ENCODE measurements around the gene RIPOR3. TPM values are rescaled to one million over a fixed set of nuclear protein-coding genes. Genes with fewer than 3 reads are reported as not detected.

Gene RIPOR3
- total and polyA plus RNA-seq, 9 of the 15 experiments (the other 6 are each of a cell fraction or from before 2014, with no cell fraction given): 3.3 to 62.7 (median 21.4) TPM

DNA sequence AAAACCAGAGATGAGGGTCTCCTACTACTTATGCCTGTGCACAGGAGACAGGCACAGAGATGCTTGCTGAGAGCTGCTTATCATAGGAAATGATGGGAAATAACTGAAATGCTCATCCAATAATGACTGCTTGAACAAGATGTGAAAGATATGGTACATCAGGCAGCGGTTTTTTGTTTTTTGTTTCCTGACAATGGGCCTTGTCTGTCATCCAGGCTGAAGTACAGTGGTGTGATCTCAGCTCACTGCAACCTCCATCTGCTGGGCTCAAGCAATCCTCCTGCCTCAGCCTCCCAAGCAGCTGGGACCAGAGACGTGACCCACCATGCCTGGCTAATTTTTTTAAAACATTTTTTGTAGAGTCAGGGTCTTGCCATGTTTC lies 1.2 kb upstream of the RIPOR3 start (continued):
- TF ChIP-seq RAD21 (CRISPR knock-in tag; conservative IDR thresholded peaks at IDR 0.05 in 1 of 2, IDR thresholded peaks at IDR 0.05 in 1 of 2) (no peak), ZFP36 (IDR thresholded peaks at IDR 0.05; ENCODE audit: low read depth, low read length, partially characterized antibody) (no peak), GATA2 (CRISPR knock-in tag; IDR thresholded peaks at IDR 0.05) (peak; percentile 40), RCOR1 (IDR thresholded peaks at IDR 0.05; ENCODE audit: borderline replicate concordance in 1 of 2, low read depth in 2 of 2, low read length in 2 of 2) (peak in 1 of 2 experiments; percentile 56; a peak in 2 of 4 replicates), HNRNPLL (IDR thresholded peaks at IDR 0.05; ENCODE audit: low read depth, low read length, poor library complexity, severe bottlenecking) (no peak), EWSR1 (IDR thresholded peaks at IDR 0.05; ENCODE audit: borderline replicate concordance, low read depth, partially characterized antibody) (peak; percentile 22), ZNF778 (CRISPR knock-in tag; IDR thresholded peaks at IDR 0.05) (no peak), CBFA2T2 (conservative IDR thresholded peaks at IDR 0.05) (no peak), NFATC3 (IDR thresholded peaks at IDR 0.05) (no peak), EZH2 (IDR thresholded peaks at IDR 0.05; ENCODE audit: borderline replicate concordance, low read depth, low read length) (no peak), ZNF324 (CRISPR knock-in tag; IDR thresholded peaks at IDR 0.05) (no peak), ZNF57 (CRISPR knock-in tag; IDR thresholded peaks at IDR 0.05) (no peak), CHD4 (IDR thresholded peaks at IDR 0.05; ENCODE audit: insufficient read depth, insufficient replicate concordance, low read depth, low read length, poor library complexity, severe bottlenecking) (no peak), DIDO1 (tag; IDR thresholded peaks at IDR 0.05; ENCODE audit: low read depth) (no peak), CREB1 (IDR thresholded peaks at IDR 0.05) (no peak), CREB1 (CRISPR knock-in tag; IDR thresholded peaks at IDR 0.05) (no peak), HOXB6 (CRISPR knock-in tag; IDR thresholded peaks at IDR 0.05; ENCODE audit: borderline replicate concordance) (no peak), ZNF217 (CRISPR knock-in tag; IDR thresholded peaks at IDR 0.05) (no peak), TEAD2 (tag; IDR thresholded peaks at IDR 0.05) (no peak)
- TF ChIP-seq, protein P1, sequence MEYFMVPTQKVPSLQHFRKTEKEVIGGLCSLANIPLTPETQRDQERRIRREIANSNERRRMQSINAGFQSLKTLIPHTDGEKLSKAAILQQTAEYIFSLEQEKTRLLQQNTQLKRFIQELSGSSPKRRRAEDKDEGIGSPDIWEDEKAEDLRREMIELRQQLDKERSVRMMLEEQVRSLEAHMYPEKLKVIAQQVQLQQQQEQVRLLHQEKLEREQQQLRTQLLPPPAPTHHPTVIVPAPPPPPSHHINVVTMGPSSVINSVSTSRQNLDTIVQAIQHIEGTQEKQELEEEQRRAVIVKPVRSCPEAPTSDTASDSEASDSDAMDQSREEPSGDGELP (CRISPR knock-in tag; IDR thresholded peaks at IDR 0.05; ENCODE audit: borderline replicate concordance): peak; percentile 35; the same call in 1 of the 2 replicates
- TF ChIP-seq, protein P2, sequence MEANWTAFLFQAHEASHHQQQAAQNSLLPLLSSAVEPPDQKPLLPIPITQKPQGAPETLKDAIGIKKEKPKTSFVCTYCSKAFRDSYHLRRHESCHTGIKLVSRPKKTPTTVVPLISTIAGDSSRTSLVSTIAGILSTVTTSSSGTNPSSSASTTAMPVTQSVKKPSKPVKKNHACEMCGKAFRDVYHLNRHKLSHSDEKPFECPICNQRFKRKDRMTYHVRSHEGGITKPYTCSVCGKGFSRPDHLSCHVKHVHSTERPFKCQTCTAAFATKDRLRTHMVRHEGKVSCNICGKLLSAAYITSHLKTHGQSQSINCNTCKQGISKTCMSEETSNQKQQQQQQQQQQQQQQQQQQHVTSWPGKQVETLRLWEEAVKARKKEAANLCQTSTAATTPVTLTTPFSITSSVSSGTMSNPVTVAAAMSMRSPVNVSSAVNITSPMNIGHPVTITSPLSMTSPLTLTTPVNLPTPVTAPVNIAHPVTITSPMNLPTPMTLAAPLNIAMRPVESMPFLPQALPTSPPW (CRISPR knock-in tag; IDR thresholded peaks at IDR 0.05): no peak
- TF ChIP-seq, protein P3, sequence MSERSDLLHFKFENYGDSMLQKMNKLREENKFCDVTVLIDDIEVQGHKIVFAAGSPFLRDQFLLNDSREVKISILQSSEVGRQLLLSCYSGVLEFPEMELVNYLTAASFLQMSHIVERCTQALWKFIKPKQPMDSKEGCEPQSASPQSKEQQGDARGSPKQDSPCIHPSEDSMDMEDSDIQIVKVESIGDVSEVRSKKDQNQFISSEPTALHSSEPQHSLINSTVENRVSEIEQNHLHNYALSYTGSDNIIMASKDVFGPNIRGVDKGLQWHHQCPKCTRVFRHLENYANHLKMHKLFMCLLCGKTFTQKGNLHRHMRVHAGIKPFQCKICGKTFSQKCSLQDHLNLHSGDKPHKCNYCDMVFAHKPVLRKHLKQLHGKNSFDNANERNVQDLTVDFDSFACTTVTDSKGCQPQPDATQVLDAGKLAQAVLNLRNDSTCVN (CRISPR knock-in tag; IDR thresholded peaks at IDR 0.05): no peak
- TF ChIP-seq, protein P4, sequence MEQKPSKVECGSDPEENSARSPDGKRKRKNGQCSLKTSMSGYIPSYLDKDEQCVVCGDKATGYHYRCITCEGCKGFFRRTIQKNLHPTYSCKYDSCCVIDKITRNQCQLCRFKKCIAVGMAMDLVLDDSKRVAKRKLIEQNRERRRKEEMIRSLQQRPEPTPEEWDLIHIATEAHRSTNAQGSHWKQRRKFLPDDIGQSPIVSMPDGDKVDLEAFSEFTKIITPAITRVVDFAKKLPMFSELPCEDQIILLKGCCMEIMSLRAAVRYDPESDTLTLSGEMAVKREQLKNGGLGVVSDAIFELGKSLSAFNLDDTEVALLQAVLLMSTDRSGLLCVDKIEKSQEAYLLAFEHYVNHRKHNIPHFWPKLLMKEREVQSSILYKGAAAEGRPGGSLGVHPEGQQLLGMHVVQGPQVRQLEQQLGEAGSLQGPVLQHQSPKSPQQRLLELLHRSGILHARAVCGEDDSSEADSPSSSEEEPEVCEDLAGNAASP (IDR thresholded peaks at IDR 0.05): no peak
- TF ChIP-seq, protein P5, sequence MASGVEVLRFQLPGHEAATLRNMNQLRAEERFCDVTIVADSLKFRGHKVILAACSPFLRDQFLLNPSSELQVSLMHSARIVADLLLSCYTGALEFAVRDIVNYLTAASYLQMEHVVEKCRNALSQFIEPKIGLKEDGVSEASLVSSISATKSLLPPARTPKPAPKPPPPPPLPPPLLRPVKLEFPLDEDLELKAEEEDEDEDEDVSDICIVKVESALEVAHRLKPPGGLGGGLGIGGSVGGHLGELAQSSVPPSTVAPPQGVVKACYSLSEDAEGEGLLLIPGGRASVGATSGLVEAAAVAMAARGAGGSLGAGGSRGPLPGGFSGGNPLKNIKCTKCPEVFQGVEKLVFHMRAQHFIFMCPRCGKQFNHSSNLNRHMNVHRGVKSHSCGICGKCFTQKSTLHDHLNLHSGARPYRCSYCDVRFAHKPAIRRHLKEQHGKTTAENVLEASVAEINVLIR (CRISPR knock-in tag; IDR thresholded peaks at IDR 0.05): no peak

Measured in K562 (cell line).